Suprapubic skin (tissue), 4 donors: Measurements from ENCODE around the gene TUBA4B.

Experiments
- CTCF ChIP-seq, 2 donors: fragments of 200-600 bp in 1 of 2; fragments of 450-650 bp in 1 of 2; sonication (generic) in 1 of 2; IDR thresholded peaks; one replicate each; pipeline ENCODE4 v1.5.1; 2016 to 2019; ENCODE audit warnings: antibody characterized with exemption in 2 of 2, mild to moderate bottlenecking in 1 of 2, moderate library complexity in 1 of 2
- EP300 ChIP-seq: sonication (generic); formaldehyde crosslinking; IDR thresholded peaks from one replicate; pipeline ENCODE4 v1.6.1; 2017; ENCODE audit warnings: antibody characterized with exemption
- POLR2A ChIP-seq, 2 donors: fragments of 450-650 bp; IDR thresholded peaks; one replicate each; pipeline ENCODE4 v1.6.1; 2017; ENCODE audit warnings: antibody characterized with exemption in 2 of 2, mild to moderate bottlenecking in 2 of 2, moderate library complexity in 2 of 2
- POLR2AphosphoS5 ChIP-seq, 3 donors: sonication (generic); formaldehyde crosslinking; IDR thresholded peaks; one replicate each; pipeline ENCODE4 v1.6.1; 2017; ENCODE audit warnings: antibody characterized with exemption in 3 of 3

GRCh38 chr2:219290381-219291171 lies 37.5 kb downstream of the TUBA4B start:
- TF ChIP-seq CTCF (IDR thresholded peaks at IDR 0.05), result no peak
- TF ChIP-seq POLR2AphosphoS5 (IDR thresholded peaks at IDR 0.05), result no peak
- no peak for TF ChIP-seq POLR2A (IDR thresholded peaks at IDR 0.05)
- TF ChIP-seq EP300, result no peak
